Spleen (tissue), 11 donors: ENCODE results near the gene TRMT61B. TPM values are rescaled to one million over a fixed set of nuclear protein-coding genes. Genes with fewer than 3 reads are reported as not detected.

Experiments
- DNase-seq: peaks from one replicate; pipeline ENCODE4 v3.0.0-alpha.2; 2020
- H3K27ac ChIP-seq, 8 donors: fragments of 200-600 bp; sonication (generic) in 7 of 8; 1 replicate in 4 of 8; 2 replicates in 4 of 8; pipeline versions ENCODE4 v1.5.0 to v1.8.0; 2016 to 2021; ENCODE audit warnings: inconsistent platforms in 4 of 8, mild to moderate bottlenecking in 4 of 8, moderate library complexity in 1 of 8
- H3K27me3 ChIP-seq, 7 donors: fragments of 200-600 bp; sonication (generic) in 6 of 7; replicated peaks in 1 of 7; 1 replicate in 4 of 7; 2 replicates in 3 of 7; pipeline versions ENCODE4 v1.5.0 to v1.8.0; 2016 to 2021; ENCODE audit warnings: inconsistent platforms in 3 of 7, mild to moderate bottlenecking in 1 of 7
- H3K36me3 ChIP-seq, 6 donors: fragments of 200-600 bp; sonication (generic) in 5 of 6; 1 replicate in 4 of 6; 2 replicates in 2 of 6; pipeline versions ENCODE4 v1.5.0 to v1.8.0; 2016 to 2021; ENCODE audit warnings: inconsistent platforms in 2 of 6
- H3K4me1 ChIP-seq, 6 donors: fragments of 200-600 bp; sonication (generic) in 5 of 6; 1 replicate in 3 of 6; 2 replicates in 3 of 6; pipeline versions ENCODE4 v1.5.0 to v1.8.0; 2016 to 2021; ENCODE audit warnings: inconsistent platforms in 3 of 6
- H3K4me3 ChIP-seq, 8 donors: fragments of 200-600 bp; sonication (generic) in 7 of 8; 1 replicate in 4 of 8; 2 replicates in 4 of 8; pipeline versions ENCODE4 v1.5.0 to v1.8.0; 2016 to 2021; ENCODE audit warnings: inconsistent platforms in 4 of 8, mild to moderate bottlenecking in 4 of 8, moderate library complexity in 2 of 8
- H3K9me3 ChIP-seq, 8 donors: fragments of 200-600 bp; sonication (generic) in 7 of 8; 1 replicate in 4 of 8; 2 replicates in 4 of 8; pipeline versions ENCODE4 v1.5.0 to v1.8.0; 2016 to 2021; ENCODE audit warnings: inconsistent platforms in 4 of 8
- CTCF ChIP-seq, 11 experiments: fragments of 200-600 bp in 7 of 11; fragments of 450-650 bp in 4 of 11; sonication (generic) in 4 of 11; IDR thresholded peaks in 8 of 11; conservative IDR thresholded peaks in 3 of 11; 1 replicate in 7 of 11; 2 replicates in 4 of 11; pipeline versions ENCODE4 v1.4.0 to v1.8.0; 2016 to 2021; ENCODE audit warnings: antibody characterized with exemption in 11 of 11, inconsistent platforms in 4 of 11, mild to moderate bottlenecking in 1 of 11
- POLR2A ChIP-seq, 3 donors: fragments of 450-650 bp; IDR thresholded peaks; one replicate each; pipeline ENCODE4 v1.5.1; 2017; ENCODE audit warnings: antibody characterized with exemption in 3 of 3, mild to moderate bottlenecking in 1 of 3
- POLR2AphosphoS5 ChIP-seq, 3 donors: sonication (generic); formaldehyde crosslinking; IDR thresholded peaks; one replicate each; pipeline ENCODE4 v1.5.1; 2017; ENCODE audit warnings: antibody characterized with exemption in 3 of 3
- WGBS, 5 donors: extraction: QIAGEN DNeasy Blood & Tissue Kit in 3 of 5; methylation state at CpG; one replicate each; pipeline versions ENCODE4 v1.1.5 to v1.1.7; 2013 to 2018; 5-methylcytosine and 5-hydroxymethylcytosine counted together
- intact Hi-C: fragments of 100-400 bp; cut with DNase I; formaldehyde crosslinking; loops from one replicate; pipeline ENCODE4 v1.15.0; 2023; ENCODE audit warnings: low total_unique reads
- polyA plus RNA-seq, 3 donors: library from polyadenylated mRNA; stranded (reverse); fragments of 200-250 nt; gene quantifications; one replicate each; pipeline ENCODE4 v1.2.1, GENCODE V29; 2013
- total RNA-seq, 7 donors: library from RNA; depleted of rRNA in 3 of 7; stranded (reverse); fragments of >200 nt in 3 of 7; fragmentation: NEBNext Ultra II Directional in 4 of 7; extraction: Animal tissue kit (Norgen Biotek cat#: 25700) in 4 of 7; gene quantifications; one replicate each; pipeline versions ENCODE4 v1.1.0 to v1.2.1, GENCODE V29; 2016 to 2021
- donor health status: healthy with polysubstance abuse.
- donor health status: DM: no; HTN: no; CAD: no; lungs with moderate emphysema.
- donor health status: DM: no; HTN: no; CAD: no.
- donor health status: Bipolar disorder and iron deficiency.
- donor health status: healthy.
- donor health status: DM: no; HTN: no; CAD: no.
- donor health status: DM: yes; HTN: yes; CAD: no.

Gene TRMT61B
- total and polyA plus RNA-seq, 10 donors, result 12.3 to 30.2 (median 15.7) TPM

- Histone ChIP-seq H3K27me3 (no peaks in the 10 kb centered on the region), H3K4me3 (no peak overlapping the region), H3K9me3 (no peaks in the 10 kb centered on the region), H3K4me1 (peaks cover 24 to 69% (median 38%) of the 10 kb centered on the region in 6 donors), H3K36me3 (peaks cover 0 to 47% (median 19%) of the 10 kb centered on the region in 6 donors), H3K27ac (no peak overlapping the region)
- 51 to 72% (median 69%) methylated on average over 2 of the region's 2 CpGs for WGBS, 5 donors
- DNase-seq, result no peak
- no peak for TF ChIP-seq POLR2A (IDR thresholded peaks at IDR 0.05)
- TF ChIP-seq CTCF (IDR thresholded peaks at IDR 0.05 in 8 of 11, conservative IDR thresholded peaks at IDR 0.05 in 3 of 11), result no peak
- TF ChIP-seq POLR2AphosphoS5 (IDR thresholded peaks at IDR 0.05), result no peak
- intact Hi-C loops, result no loop called here
Observed at GRCh38 chr2:28901202-28901601, 31.1 kb upstream of the TRMT61B start.

- Histone ChIP-seq H3K4me3 (peak overlapping the region in 1 of 8 donors; percentile 2), H3K9me3 (no peaks in the 10 kb centered on the region), H3K27me3 (no peaks in the 10 kb centered on the region), H3K27ac (no peak overlapping the region), H3K4me1 (peaks cover 31 to 75% (median 50%) of the 10 kb centered on the region in 6 donors), H3K36me3 (peaks cover 0 to 17% (median 9%) of the 10 kb centered on the region in 6 donors)
- no peak for TF ChIP-seq CTCF (IDR thresholded peaks at IDR 0.05 in 8 of 11, conservative IDR thresholded peaks at IDR 0.05 in 3 of 11)
- no peak for TF ChIP-seq POLR2A (IDR thresholded peaks at IDR 0.05)
- no peak for TF ChIP-seq POLR2AphosphoS5 (IDR thresholded peaks at IDR 0.05)
- 38 to 57% (median 52%) methylated on average over 1 of the region's 1 CpG for WGBS, 5 donors
- intact Hi-C loops, result no loop called here
- no peak for DNase-seq
Observed at GRCh38 chr2:28898048-28898447, 27.9 kb upstream of the TRMT61B start.

GRCh38 chr2:28896906-28897305, 26.8 kb upstream of the TRMT61B start:
- 26 to 83% (median 46%) methylated on average over 2 of the region's 2 CpGs for WGBS, 5 donors
- intact Hi-C loops, result no loop called here
- Histone ChIP-seq H3K27ac (no peak overlapping the region), H3K27me3 (no peaks in the 10 kb centered on the region), H3K36me3 (peaks cover 0 to 6% (median under 1%) of the 10 kb centered on the region in 6 donors), H3K4me3 (no peak overlapping the region), H3K4me1 (peaks cover 31 to 69% (median 50%) of the 10 kb centered on the region in 6 donors), H3K9me3 (no peaks in the 10 kb centered on the region)
- no peak for DNase-seq
- no peak for TF ChIP-seq POLR2A (IDR thresholded peaks at IDR 0.05)
- TF ChIP-seq CTCF (IDR thresholded peaks at IDR 0.05 in 8 of 11, conservative IDR thresholded peaks at IDR 0.05 in 3 of 11), result no peak
- no peak for TF ChIP-seq POLR2AphosphoS5 (IDR thresholded peaks at IDR 0.05)

GRCh38 chr2:28895189-28895893, 25.2 kb upstream of the TRMT61B start:
- peaks cover 31 to 53% (median 45%) of the 10 kb centered on the region in 6 donors for H3K4me1 ChIP-seq
- 0 to 1% (median 1%) methylated on average over 17 to 19 of the region's 19 CpGs for WGBS, 5 donors
- H3K27me3 ChIP-seq, result no peaks in the 10 kb centered on the region
- DNase-seq, result no peak
- no peak for TF ChIP-seq POLR2A (IDR thresholded peaks at IDR 0.05)
- no peak for TF ChIP-seq POLR2AphosphoS5 (IDR thresholded peaks at IDR 0.05)
- no peak for TF ChIP-seq CTCF (IDR thresholded peaks at IDR 0.05 in 8 of 11, conservative IDR thresholded peaks at IDR 0.05 in 3 of 11)
- H3K36me3 ChIP-seq, result no peaks in the 10 kb centered on the region
- no peaks in the 10 kb centered on the region for H3K9me3 ChIP-seq
- intact Hi-C loops, result no loop called here
- peak overlapping the region; percentile 72 to 89 (median 83) for H3K27ac ChIP-seq
- H3K4me3 ChIP-seq, result peak overlapping the region; percentile 99 to 100 (median 100)
